ENCODE results near the gene STAB2. TPM values are rescaled to one million over a fixed set of nuclear protein-coding genes. Genes with fewer than 3 reads are reported as not detected.

The STAB2 gene
- total RNA-seq, 1 experiment from 2014 or later = not detected

DNA sequence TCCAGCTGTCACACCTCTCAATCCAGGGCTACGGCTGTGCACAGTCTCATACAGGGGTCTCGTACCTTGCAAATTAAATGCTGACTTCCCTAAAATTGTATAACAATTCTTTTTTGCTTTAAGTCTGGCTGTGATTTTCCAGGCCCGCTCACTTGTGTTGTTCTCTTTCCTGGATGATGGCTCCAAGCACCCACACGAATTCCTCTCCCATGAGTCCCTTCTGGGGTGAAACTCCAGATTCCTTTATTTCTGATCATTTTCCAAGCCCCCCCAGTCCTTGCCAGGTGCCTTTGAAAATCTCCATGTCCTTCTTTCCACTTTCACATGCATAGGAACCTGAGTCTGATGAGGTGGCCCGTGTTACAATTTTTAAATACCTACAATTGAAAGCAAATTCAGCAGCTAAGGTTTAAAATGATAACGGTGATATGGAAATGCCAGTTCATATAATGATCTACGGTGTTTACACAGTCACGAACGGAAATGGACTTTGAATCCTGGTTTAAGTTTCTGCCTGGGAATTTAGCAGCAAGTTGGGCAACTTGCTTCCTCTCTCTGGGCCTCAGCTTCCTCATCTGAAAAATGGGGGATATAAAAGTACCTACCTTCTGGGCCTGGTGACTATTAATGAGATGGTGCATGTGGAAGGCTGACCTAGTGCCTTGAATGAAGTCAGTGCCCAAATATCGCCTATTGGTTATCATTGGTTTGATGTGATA, 85.5 kb downstream of the STAB2 start:
- in situ Hi-C loops (cut with HindIII; ENCODE audit: low pct_unique_long_range_greater_than_20kb, low sequenced_read_pairs) = no loop called here

DNA sequence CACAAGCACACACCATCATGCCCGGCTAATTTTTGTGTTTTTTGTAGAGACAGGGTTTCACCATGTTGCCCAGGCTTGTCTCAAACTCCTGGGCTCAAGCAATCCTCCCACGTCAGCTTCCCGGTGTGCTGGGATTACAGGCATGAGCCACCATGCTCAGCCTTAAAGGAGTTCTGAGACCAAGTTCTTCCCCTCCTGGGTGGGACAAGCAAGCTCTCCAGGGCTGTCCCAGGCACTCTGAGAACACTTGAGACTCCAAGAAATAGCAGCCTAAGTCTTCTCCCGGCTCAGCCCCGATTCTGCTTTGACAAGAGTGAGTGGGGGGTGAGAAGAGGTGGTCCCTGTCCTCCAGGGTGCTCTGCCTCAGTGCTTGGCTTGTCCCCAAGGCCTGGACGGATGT, 86.4 kb downstream of the STAB2 start:
- in situ Hi-C loops (cut with HindIII; ENCODE audit: low pct_unique_long_range_greater_than_20kb, low sequenced_read_pairs) = no loop called here

More for the DNA sequence above, 85.5 kb downstream of the STAB2 start:
- DNase-seq (ENCODE audit: low read depth) = no peak

DNA sequence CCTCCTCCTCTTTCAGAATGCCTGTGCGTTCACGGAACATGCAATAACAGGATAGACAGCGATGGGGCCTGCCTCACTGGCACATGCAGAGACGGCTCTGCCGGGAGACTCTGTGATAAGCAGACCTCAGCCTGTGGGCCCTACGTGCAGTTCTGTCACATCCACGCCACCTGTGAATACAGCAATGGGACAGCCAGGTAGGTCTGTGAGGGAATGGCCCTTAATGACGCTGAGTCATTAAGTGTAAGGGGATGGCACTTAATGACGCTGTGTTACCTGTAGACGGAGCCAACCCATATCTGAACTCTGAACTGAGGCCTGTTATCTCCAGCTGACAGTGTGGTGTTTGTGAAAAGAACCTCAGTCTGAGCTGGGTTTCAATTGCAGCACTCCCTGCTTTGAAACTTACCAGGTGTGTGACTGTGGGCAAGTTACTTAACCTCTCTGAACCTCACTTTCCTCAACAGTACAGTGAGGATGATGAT, 86.9 kb downstream of the STAB2 start:
- in situ Hi-C loops (cut with HindIII; ENCODE audit: low pct_unique_long_range_greater_than_20kb, low sequenced_read_pairs) = no loop called here
- DNase-seq (ENCODE audit: low read depth) = no peak

More for the DNA sequence above, 86.4 kb downstream of the STAB2 start:
- no peak for DNase-seq (ENCODE audit: low read depth)

DNA sequence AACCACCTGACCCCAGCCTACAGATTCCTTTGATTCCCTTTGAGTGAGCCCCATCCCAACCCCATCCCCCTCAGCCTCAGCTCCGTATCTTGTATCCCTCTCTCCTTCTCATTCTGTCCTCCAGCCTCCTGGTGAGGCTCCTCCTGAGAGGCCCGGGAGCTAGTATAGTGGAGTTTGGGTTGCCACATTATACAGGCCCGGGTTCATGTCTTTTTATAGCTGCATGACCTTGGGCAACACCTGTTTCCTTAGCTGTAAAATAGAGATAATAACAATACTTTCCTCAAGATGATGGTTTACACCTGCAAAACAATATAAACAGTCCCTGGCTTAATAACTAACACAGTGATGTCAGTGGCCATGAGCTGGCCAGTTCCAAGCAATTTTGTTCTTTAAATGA, 89.8 kb downstream of the STAB2 start:
- no peak for DNase-seq (ENCODE audit: low read depth)
- in situ Hi-C loops (cut with HindIII; ENCODE audit: low pct_unique_long_range_greater_than_20kb, low sequenced_read_pairs) = no loop called here

DNA sequence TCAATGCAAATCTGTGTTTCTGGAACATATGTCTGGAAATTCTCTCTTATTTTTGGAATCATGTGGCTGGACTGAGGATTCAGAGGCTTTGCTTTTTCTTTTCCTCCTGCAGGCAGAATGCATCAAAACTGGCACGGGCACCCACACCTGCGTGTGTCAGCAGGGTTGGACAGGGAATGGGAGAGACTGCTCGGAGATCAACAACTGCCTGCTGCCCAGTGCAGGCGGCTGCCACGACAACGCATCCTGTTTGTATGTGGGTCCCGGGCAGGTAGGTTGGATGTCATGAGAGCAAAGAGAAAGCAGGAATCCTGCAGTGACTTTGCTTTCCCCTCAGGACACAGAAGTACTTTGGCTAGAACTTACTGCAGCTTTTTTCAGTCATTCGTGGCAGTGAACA, 90.3 kb downstream of the STAB2 start:
- in situ Hi-C loops (cut with HindIII; ENCODE audit: low pct_unique_long_range_greater_than_20kb, low sequenced_read_pairs) = no loop called here
- DNase-seq (ENCODE audit: low read depth) = no peak

DNA sequence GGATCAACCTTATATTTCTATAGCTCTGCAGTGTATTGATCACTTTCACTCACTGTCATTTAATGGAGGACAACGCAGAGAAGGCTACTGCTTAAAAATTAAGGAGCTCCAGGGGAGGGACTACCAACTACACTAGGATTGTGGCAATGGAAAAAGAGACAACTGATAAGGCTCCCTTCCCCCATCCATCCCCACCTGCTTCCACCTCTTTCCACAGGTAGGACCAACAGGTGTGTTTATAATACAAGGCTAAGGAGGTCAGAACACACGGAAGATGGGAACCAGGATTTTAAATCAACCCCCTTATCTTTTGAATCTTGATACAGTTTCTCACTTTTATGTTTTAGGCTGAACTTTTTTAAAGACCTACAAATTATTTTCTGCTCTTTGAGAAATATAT, 90.8 kb downstream of the STAB2 start:
- in situ Hi-C loops (cut with HindIII; ENCODE audit: low pct_unique_long_range_greater_than_20kb, low sequenced_read_pairs) = no loop called here
- DNase-seq (ENCODE audit: low read depth) = no peak

DNA sequence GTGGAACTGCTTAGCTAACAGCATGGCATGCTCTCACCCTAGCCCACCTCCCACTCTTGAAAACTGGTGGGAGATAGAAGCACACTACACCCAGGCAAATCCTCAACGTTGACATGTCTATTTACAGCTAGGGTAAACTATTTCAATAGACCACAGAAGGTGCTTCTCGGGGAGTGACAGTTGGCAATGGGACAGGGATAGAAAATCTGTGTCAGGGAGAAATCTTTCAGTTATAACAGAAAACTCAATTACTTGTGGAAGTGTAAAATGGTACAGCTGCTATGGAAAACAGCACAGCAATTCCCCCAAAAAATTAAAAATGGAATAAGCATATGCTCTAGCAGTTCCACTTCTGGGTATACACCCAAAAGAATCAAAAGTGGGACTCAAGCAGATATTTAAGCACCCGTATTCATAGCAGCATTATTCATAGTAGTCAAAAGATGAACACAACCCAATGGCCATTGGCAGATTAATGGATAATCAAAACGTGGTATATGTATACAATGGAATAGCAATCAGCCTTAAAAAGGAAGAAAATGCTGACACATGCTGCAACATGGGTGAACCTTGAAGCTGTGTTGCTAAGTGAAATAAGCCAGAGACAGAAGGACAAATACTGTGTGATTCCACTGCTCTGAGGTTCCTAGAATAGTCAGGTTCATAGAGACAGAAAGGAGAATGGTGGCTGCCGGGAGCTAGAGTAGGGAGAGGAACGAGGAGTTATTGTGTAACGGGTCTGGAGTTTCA, 92.5 kb downstream of the STAB2 start:
- DNase-seq (ENCODE audit: low read depth) = no peak
- in situ Hi-C loops (cut with HindIII; ENCODE audit: low pct_unique_long_range_greater_than_20kb, low sequenced_read_pairs) = no loop called here

DNA sequence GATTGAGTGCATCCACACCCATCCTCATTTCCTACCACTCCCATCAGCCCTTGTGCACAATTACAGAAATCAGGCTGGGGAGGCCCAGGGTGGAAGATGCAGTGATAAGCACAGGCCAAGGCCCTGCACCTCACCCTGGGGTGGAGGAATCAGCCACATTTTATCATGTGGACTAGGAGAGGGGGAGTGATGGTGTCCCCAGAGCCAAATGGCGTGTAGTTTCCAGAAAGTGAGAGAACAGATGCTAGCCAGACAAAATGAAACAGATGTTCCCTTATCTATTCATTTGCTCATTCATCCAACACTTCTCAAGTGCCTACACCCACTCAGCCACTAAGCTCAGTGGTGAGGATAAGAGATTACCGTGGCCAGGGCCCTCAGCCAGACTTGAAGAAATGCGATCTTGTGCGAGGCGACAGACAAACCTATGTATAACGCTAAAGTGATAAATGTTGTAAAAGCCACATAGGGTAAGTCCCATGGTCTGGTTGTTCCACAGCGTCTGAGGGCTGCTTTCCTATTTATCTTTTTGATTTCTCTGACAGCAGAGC, 93.6 kb downstream of the STAB2 start:
- DNase-seq (ENCODE audit: low read depth) = no peak
- in situ Hi-C loops (cut with HindIII; ENCODE audit: low pct_unique_long_range_greater_than_20kb, low sequenced_read_pairs) = no loop called here

DNA sequence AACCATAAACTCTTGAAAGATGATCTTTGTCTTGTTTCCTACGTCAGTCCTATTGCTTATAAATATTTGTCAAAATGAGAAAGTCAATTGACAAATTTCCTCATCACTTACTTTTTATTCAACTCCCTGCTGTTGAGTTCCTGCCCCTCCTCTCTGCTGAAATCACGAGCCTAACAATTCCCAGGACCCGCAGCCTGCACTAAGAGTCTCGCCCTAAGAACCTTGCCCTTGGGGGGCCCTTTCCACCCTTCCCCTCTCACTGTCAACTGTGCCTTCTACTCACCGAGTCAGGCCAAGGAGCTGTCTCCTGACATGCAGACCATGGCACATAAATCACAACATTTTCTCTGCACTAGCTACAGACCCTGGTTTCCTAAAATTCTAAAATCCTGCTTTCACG, 99.0 kb downstream of the STAB2 start:
- in situ Hi-C loops (cut with HindIII; ENCODE audit: low pct_unique_long_range_greater_than_20kb, low sequenced_read_pairs) = no loop called here
- DNase-seq (ENCODE audit: low read depth) = no peak

DNA sequence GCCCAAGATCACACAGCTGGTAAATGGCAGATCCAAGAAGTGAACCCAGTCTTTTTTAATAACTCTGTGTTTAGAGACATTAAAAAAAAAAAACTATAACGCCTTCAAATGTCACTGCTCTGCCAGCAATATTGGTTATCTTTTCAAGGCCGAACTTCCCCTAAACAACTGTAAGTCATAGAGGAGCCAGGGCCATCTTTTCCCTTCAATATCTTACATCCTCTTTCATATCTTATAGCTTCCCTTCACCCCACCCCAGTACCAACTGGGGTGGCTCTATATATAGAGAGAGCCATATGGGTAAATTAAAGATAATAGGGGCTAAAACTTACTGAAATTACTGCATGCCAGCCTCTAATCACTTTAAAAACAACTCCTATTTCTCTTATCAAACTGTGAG, 100.2 kb downstream of the STAB2 start:
- in situ Hi-C loops (cut with HindIII; ENCODE audit: low pct_unique_long_range_greater_than_20kb, low sequenced_read_pairs) = no loop called here
- DNase-seq (ENCODE audit: low read depth) = no peak

DNA sequence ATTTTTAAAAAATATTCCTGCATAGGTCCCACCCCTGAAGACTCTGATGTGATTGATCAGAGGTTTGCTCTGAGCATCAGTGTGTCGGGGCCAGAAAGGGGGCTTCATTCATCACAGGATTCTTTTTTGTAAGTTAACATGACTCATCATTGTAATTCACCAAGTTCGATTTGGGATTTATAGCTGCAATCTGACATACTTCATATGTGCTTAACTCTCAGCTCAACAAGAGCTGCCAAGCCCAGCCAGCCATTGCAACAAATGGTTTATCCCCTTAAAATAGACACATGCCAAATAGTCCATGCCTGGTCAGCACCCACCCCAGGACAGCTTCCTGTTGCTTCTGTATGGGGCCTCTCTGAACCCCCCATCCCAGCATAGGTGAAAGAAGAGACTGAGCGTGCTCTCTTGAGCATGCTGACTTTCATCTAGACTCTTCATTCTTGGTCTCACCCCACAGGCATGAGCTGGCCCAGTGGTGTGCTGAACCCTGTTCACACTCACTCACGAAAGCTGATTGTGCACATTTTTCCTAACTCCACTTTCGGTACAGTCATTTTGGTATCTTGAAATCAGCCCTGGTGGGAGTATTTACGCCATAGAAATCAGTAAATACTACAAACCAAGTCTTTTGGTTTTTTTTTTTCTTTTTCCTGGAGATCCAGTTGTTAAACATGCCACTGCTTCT, 101.4 kb downstream of the STAB2 start:
- in situ Hi-C loops (cut with HindIII; ENCODE audit: low pct_unique_long_range_greater_than_20kb, low sequenced_read_pairs) = no loop called here

DNA sequence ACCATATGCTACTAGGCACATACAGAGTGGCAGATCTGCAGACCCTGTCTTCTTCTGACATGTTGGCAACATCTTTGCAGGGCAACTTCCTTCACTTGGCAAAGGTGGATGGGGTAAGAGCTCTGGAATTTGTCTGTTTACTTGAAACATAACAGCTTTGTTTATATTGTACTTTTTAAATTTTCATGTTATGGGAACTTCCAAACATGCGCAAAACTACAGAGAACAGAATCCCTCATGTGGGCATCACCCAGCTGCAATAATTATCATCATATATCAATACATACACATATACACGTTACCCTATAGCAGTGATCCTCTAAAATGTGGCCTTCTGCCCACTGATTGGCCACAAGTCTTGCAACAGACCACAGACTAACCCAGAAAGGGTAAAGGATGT, 103.4 kb downstream of the STAB2 start:
- DNase-seq (ENCODE audit: low read depth) = no peak
- in situ Hi-C loops (cut with HindIII; ENCODE audit: low pct_unique_long_range_greater_than_20kb, low sequenced_read_pairs) = no loop called here

More for the DNA sequence above, 101.4 kb downstream of the STAB2 start:
- no peak for DNase-seq (ENCODE audit: low read depth)

DNA sequence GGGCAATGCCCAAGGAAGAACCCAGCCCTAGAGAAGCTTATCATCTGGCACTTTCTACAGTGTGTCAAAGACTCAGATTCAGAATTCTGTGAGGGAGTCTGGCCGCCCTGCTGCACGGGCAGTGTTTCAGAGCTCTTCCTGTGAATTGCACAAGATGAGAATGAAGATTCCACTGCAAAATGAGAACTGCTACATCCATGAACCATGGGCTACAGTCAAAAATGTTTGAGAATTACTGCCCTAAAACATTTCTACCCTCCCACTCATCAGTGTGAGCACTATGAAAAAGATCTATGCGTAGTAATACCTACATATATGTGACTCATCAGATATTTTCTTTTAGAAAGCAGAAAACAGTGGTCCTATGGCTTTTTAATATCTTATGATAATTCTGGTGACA, 104.0 kb downstream of the STAB2 start:
- no peak for DNase-seq (ENCODE audit: low read depth)
- in situ Hi-C loops (cut with HindIII; ENCODE audit: low pct_unique_long_range_greater_than_20kb, low sequenced_read_pairs) = no loop called here

DNA sequence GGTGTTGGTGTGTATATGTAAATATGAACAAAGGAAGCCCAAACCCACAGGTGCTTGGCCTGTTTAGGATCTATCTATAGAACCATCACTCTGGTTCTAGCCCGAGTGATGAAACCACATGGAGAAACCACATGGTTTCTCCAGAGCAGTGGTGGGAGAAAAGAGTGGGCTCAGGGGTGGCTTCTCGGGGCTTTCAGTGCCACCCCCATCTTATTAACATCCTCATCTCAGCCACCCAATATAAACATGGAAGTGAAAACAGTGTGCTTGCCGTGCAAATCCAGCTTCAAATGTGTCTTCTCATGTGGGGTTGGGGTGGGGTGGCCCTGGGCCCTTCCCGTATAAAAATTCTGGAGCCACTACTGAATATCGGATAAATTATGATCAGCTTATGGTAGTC, 109.0 kb downstream of the STAB2 start:
- no peak for DNase-seq (ENCODE audit: low read depth)
- in situ Hi-C loops (cut with HindIII; ENCODE audit: low pct_unique_long_range_greater_than_20kb, low sequenced_read_pairs) = no loop called here

DNA sequence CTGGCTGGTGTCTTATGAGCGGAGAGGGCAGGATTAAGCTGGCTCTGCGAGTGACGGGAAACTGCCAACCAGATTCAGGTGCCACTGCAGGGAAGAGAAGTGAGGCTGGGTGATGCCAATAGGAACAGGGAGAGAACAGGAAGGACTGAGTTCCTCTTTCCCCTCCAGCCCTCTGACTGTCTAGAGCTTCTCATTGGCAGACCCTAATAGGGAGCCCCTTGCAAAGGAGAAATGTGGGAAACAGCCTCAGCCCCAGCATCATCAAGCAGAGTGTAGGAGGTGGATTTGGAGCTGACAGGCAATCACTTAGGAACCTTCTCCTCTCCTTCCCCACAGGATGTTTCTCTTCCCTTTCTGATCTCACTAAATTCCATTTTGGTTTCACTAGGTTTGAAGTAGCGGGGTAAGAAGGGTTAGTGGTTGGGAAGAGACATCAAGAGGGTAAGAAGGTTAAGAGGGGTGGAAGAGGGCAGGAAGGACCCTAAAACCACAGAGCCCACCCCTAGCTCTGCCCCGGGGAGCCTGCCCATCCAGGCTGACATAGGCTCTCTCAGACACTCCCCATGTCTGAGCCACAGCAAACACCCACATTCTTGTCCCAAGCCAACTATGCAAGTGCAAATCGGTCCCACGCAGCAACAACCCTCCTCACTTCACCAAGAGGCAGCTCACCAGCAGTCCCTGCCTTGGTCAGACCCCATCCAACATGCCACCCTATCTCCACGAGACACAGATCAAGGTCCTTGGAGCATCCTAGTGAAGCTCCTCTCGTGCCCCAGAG, 111.1 kb downstream of the STAB2 start:
- in situ Hi-C loops (cut with HindIII; ENCODE audit: low pct_unique_long_range_greater_than_20kb, low sequenced_read_pairs) = no loop called here
- no peak for DNase-seq (ENCODE audit: low read depth)

DNA sequence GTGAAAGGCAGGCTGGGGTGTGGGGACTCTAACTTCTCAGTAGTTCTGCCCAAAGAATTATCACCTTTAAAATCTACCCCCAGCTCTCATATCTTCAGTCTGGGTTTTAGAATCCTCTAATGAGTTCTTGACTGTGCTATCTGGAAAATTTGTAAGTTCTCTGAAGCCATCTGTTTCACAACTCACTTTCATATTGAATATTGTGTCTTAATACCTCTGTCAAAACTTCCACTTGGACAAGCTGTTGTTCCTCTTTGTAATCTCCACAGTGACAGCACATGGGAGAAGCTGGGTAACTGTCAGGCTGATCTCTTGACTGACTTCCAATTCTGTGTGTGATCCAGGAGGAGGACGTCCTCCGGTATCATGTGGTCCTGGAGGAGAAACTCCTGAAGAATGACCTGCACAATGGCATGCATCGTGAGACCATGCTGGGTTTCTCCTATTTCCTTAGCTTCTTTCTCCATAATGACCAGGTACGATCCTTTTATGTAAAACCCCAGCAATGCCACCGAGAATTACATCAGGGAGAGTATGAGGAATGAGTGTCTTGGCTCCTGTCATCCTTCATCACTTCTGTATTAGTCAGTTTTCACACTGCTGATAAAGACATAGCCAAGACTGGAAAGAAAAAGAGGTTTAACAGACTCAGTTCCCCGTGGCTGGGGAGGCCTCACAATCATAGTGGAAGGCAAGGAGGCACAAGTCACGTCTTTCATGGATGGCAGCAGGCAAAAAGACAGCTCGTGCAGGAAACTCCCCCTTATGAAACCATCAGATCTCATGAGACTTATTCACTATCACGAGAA, 111.9 kb downstream of the STAB2 start:
- no peak for DNase-seq (ENCODE audit: low read depth)
- in situ Hi-C loops (cut with HindIII; ENCODE audit: low pct_unique_long_range_greater_than_20kb, low sequenced_read_pairs) = no loop called here

DNA sequence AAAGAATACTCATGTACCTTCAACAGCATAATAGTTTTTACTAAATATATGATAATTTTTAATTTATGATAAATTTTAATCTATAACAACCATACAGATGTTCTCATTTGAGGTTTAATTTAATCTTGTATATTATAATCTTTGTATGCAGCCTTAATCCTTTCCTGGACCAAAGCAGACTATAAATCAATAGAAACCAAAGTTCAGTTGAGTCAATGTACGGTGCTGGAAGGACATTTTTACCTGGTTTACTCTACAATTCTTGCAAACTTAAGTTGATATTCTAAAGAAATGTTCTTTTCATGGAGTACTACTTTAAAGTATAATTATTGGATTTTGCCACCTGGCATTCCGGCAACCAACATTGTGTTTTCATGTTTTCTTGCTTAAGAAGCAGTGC, 118.0 kb downstream of the STAB2 start:
- no peak for DNase-seq (ENCODE audit: low read depth)
- in situ Hi-C loops (cut with HindIII; ENCODE audit: low pct_unique_long_range_greater_than_20kb, low sequenced_read_pairs) = no loop called here

Measured in Caki2 (cell line).